Measurements from ENCODE around the gene PPIL6. TPM values are rescaled to one million over a fixed set of nuclear protein-coding genes. Genes with fewer than 3 reads are reported as not detected.
"Not testable (repeated sequence)": the region's sequence is repeated elsewhere in the genome, so short reads cannot be mapped to it uniquely, and the experiment has no call there.

The PPIL6 gene
- total RNA-seq, 1 donor from 2014 or later, result 2.7 TPM

DNA sequence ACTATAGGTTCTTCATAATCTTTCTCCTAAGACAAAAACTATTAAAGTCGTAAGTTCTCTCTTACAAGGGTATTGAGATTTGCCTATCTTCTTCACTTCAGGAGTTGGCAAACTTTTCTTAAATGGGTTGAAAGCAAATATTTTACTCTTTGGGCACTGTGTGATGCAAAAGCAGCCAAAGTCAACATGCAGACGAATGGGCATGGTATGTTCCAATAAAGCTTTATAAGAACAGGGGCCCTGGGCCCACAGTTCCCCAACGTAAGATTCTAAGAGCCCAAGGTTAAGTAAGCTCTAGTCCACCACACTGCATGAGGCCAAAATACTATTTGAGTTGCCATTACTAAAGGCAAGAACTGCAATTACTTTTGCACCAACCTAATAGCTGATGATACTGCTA lies 69.6 kb downstream of the PPIL6 start:
- H3K27ac Mint-ChIP-seq (ENCODE audit: unreplicated experiment), result no peak overlapping the region
- TF ChIP-seq, protein P1, sequence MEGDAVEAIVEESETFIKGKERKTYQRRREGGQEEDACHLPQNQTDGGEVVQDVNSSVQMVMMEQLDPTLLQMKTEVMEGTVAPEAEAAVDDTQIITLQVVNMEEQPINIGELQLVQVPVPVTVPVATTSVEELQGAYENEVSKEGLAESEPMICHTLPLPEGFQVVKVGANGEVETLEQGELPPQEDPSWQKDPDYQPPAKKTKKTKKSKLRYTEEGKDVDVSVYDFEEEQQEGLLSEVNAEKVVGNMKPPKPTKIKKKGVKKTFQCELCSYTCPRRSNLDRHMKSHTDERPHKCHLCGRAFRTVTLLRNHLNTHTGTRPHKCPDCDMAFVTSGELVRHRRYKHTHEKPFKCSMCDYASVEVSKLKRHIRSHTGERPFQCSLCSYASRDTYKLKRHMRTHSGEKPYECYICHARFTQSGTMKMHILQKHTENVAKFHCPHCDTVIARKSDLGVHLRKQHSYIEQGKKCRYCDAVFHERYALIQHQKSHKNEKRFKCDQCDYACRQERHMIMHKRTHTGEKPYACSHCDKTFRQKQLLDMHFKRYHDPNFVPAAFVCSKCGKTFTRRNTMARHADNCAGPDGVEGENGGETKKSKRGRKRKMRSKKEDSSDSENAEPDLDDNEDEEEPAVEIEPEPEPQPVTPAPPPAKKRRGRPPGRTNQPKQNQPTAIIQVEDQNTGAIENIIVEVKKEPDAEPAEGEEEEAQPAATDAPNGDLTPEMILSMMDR (IDR thresholded peaks at IDR 0.05), result no peak
- H3K27me3 Mint-ChIP-seq (ENCODE audit: low read depth), result no peaks in the 10 kb centered on the region
- H3K4me3 Mint-ChIP-seq (ENCODE audit: unreplicated experiment), result no peak overlapping the region
- peaks cover 25% of the 10 kb centered on the region for H3K4me1 Mint-ChIP-seq (ENCODE audit: low read depth)
- DNase-seq (ENCODE audit: low spot score), result no peak
- H3K36me3 Mint-ChIP-seq (ENCODE audit: low read depth), result peaks cover 32% of the 10 kb centered on the region
- no peaks in the 10 kb centered on the region for H3K9me3 Mint-ChIP-seq (ENCODE audit: low read depth)

DNA sequence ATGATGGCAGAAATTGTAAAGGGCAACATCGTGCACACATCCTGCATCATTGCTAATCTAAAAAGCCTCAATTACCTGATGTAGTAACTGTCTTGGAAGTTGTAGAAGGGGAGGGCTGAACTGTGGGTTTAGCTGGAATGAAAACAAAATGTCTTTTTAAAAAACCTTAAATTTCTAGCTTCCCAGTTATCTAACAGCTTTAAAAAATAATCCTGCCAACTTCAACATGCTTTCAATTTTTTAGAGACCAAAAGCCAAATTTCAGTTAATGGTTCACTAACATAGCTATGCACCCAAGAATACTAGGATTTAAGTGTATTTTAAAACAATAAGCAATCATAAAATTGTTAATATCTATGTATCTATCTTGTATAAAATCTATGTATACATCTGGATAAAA lies 70.1 kb downstream of the PPIL6 start:
- Mint-ChIP-seq H3K27ac (ENCODE audit: unreplicated experiment) (no peak overlapping the region), H3K36me3 (ENCODE audit: low read depth) (peaks cover 32% of the 10 kb centered on the region), H3K9me3 (ENCODE audit: low read depth) (no peaks in the 10 kb centered on the region), H3K4me1 (ENCODE audit: low read depth) (peaks cover 25% of the 10 kb centered on the region), H3K4me3 (ENCODE audit: unreplicated experiment) (no peak overlapping the region), H3K27me3 (ENCODE audit: low read depth) (no peaks in the 10 kb centered on the region)
- DNase-seq (ENCODE audit: low spot score), result no peak
- TF ChIP-seq, protein P1 (IDR thresholded peaks at IDR 0.05), result no peak

DNA sequence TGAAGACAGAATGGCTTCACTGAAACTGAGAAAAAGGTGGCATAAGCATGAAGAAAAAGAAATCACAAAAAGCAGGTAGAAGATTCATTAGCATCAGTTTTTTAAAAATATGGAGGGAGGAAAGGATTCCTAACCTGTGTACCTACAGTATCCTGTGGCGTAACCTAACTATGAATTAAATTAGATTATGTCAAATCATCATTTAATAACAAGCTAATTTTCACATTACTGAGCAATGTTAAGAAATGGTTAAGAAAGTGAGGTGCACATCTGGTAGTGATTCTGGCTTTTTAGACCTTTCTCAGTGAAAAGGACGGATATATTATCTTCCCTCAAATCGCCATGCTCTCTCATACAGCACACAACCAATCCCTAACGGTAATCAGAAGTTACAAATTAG lies 70.7 kb downstream of the PPIL6 start:
- Mint-ChIP-seq H3K9me3 (ENCODE audit: low read depth) (no peaks in the 10 kb centered on the region), H3K27ac (ENCODE audit: unreplicated experiment) (no peak overlapping the region), H3K4me3 (ENCODE audit: unreplicated experiment) (no peak overlapping the region), H3K27me3 (ENCODE audit: low read depth) (no peaks in the 10 kb centered on the region), H3K36me3 (ENCODE audit: low read depth) (peaks cover 31% of the 10 kb centered on the region), H3K4me1 (ENCODE audit: low read depth) (peaks cover 25% of the 10 kb centered on the region)
- TF ChIP-seq, protein P1 (IDR thresholded peaks at IDR 0.05), result no peak
- DNase-seq (ENCODE audit: low spot score), result no peak

DNA sequence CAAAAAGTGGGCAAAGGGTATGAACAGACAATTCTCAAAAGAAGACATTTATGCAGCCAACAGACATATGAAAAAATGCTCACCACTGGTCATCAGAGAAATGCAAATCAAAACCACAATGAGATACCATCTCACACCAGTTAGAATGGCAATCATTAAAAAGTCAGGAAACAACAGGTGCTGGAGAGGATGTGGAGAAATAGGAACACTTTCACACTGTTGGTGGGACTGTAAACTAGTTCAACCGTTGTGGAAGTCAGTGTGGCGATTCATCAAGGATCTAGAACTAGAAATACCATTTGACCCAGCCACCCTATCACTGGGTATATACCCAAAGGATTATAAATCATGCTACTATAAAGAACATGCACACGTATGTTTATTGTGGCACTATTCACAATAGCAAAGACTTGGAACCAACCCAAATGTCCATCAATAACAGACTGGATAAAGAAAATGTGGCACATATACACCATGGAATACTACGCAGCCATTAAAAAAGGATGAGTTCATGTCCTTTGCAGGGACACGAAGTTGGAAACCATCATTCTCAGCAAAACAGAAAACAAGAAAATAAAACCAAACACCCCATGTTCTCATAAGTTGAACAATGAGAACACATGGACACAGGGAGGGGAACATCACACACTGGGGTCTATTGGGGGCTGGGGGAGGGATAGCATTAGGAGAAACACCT lies 75.9 kb downstream of the PPIL6 start:
- H3K4me3 Mint-ChIP-seq (ENCODE audit: unreplicated experiment); H3K9me3 Mint-ChIP-seq (ENCODE audit: low read depth); H3K27me3 Mint-ChIP-seq (ENCODE audit: low read depth); H3K27ac Mint-ChIP-seq (ENCODE audit: unreplicated experiment); H3K4me1 Mint-ChIP-seq (ENCODE audit: low read depth); DNase-seq (ENCODE audit: low spot score): not testable (repeated sequence)
- H3K36me3 Mint-ChIP-seq (ENCODE audit: low read depth), result peaks cover 39% of the 10 kb centered on the region

DNA sequence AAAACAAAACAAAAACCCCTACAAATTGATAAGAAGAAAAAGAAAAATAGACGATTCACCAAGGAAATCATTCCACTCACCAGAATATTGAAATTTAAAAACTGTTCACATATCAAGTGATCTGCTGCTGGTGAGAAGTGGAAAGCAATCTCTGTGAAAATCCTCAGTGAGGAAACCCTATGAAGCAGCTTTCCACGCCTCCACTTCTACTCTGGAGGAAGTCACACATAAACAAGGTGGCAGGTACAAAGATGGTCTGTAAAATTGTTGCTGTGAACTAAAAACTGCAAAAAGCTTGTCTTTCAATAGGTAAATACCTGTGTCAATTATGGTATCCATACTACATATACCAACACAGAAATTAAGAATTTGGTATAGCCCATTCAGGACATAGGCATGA lies 76.7 kb downstream of the PPIL6 start:
- Mint-ChIP-seq H3K4me1 (ENCODE audit: low read depth) (no peaks in the 10 kb centered on the region), H3K27me3 (ENCODE audit: low read depth) (no peaks in the 10 kb centered on the region), H3K9me3 (ENCODE audit: low read depth) (no peaks in the 10 kb centered on the region), H3K27ac (ENCODE audit: unreplicated experiment) (no peak overlapping the region), H3K36me3 (ENCODE audit: low read depth) (peaks cover 39% of the 10 kb centered on the region), H3K4me3 (ENCODE audit: unreplicated experiment) (no peak overlapping the region)
- TF ChIP-seq, protein P1 (IDR thresholded peaks at IDR 0.05), result no peak
- DNase-seq (ENCODE audit: low spot score), result no peak

All from chondrocyte (in vitro differentiated cells).